GF-D8 (cell line): ENCODE measurements around the gene ABCC1.
"Not testable (repeated sequence)": the region's sequence is repeated elsewhere in the genome, so short reads cannot be mapped to it uniquely, and the experiment has no call there.

Experiments used
- DNase-seq: peaks from one replicate; lab custom pipeline; 2025; lab: John Stamatoyannopoulos, UW

ABCC1 gene

DNA sequence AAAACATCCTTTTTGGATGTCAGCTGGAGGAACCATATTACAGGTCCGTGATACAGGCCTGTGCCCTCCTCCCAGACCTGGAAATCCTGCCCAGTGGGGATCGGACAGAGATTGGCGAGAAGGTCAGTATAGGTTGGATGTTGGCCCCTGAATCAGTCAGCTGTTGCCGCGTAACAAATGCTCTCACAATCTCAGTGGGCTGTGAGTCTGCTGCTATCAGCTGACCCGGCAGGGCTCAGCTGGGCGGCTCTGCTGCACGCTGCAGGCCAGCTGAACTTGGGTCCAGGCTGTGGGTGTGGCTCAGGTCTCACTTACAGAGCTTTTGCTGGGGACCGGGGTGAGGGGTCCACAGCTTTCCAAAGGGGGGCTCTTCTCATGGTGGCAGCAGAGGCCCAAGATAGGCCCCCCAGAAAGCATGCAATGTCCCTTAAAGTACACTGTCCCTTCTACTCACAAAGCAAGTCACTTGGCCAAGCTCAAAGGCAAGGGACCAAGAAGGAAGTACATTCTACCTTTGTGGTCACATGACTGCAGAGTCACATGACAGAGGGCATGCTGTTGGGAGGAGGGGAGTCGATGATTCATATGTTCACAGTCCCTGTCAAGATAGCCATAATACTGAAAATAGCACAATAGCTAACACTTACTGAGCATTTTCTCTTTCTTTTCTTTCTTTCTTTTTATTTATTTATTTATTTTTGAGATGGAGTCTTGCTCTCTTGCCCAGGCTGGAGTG is 134.2 kb downstream of the ABCC1 start:
- DNase-seq = no peak

DNA sequence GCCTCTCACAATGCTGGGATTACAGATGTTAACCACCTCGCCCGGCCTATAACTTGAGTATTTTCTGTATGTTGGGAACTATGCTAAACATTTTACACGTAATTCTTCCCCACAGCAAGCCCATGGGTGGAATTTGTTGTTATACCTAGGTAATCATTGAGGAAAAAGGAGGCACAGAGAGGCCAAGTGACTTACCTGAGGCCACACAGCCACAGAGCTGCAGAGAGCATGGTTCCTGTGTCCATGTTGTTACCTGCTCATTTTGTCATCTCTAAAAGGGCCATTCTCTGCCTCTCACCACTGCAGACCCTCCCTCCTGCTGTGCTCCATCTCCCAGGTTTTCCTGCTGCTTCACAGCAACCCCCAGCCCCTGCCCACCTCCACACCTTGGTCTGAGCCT is 135.5 kb downstream of the ABCC1 start:
- DNase-seq = no peak

DNA sequence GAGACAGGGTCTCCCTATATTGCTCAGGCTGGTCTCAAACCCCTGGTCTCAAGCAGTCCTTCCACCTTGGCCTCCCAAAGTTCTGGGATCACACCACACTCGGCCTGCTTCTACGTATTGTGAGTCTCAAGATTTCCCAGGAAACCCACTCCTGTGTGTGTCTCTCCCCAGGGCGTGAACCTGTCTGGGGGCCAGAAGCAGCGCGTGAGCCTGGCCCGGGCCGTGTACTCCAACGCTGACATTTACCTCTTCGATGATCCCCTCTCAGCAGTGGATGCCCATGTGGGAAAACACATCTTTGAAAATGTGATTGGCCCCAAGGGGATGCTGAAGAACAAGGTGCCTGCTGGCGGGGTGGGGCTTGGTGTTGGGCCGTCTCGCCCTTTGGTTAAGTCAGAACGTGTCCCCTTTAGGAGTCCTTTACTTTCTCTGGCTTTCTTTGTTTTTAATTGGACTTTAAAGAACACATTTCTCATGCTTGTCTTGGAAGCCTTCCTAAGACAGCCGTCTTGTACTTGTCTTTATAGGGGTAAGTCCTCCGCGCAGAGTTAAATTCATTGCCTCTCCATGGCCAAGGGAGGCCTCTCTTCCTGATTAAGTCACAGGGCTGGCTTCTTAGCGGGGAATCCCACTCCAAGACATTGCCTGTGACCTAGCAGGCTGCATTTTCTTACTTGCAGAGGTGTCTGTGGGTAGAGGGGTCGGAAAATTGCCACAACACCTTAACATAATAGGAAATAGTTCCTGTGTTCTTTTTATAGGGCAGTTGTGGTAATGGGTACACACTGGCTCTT is 137.4 kb downstream of the ABCC1 start:
- DNase-seq = no peak

DNA sequence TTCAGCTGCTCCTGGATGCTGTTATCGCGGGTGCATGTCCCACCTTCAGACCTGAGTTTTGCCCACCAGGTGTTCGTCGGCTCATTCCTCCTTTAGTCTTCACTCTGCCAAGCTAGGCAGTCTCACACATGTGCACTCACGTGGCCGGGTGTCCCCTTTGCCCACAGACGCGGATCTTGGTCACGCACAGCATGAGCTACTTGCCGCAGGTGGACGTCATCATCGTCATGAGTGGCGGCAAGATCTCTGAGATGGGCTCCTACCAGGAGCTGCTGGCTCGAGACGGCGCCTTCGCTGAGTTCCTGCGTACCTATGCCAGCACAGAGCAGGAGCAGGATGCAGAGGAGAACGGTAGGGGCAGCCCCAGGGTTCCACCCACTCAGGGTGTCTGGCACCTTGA is 140.8 kb downstream of the ABCC1 start:
- no peak for DNase-seq

DNA sequence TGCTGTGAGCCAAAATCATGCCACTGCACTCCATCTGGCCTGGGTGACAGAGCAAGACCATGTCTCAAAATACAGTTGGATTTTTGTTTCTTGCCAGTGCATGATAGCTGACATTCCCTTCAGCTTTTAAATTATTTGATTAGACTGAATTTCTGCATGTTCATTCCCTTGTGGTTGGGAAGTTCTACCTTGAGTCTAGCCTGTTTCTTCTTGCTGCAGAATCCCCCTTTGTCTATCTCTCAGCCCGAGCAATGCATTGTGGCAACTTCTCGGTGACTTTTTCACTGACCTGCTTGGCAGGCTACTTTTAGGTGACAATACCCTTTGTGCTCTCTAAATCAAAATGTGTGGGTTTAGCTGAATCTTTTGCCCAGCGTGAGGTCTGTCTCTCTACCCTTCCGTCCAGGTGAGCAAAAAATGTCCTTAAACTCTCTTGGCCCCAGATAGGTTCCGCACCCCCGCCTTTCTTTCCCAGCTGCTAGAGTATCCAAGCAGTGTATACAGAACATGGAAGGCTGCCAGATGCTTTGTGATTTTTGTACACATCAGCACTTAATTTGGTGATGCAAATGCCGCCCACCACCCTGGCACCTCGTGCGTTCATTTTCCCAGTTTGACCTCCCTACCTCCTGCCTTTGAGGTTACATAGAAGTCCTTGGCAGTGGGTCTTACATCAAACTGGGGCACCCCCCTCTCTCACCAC is 143.7 kb downstream of the ABCC1 start:
- no peak for DNase-seq

DNA sequence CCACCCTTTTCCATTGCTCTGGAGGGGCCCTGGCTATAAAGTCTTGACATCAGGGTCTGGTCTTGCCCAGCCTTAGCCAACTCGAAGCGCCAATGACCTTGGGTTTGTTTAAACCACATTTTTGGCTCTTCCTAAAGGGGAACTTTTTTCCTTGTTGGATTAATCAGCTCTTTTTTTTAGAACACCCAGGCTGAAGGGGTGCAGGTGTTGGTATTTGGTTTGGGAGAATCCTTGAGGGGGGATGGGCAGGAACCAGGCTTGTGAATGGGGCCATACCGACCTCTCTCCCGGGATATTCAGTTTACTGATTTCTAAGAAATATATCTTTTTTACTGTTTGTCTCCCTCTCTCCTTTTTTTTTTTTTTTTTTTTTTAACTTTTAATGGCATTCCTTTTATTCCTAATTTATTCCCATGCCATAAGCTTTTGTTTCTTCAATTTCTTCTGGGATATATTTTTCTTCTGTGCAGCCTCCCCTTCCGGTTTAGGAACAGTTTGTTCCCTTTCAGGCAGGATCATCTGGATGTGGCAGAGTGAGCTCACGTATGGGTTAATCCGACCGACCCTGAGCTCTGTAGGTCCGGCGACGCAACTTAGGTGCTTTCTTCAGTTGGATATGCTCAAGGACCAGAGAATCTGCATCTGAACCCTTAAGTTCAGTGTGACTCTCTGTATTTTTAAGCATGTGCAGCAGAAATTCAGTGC is 144.4 kb downstream of the ABCC1 start:
- no peak for DNase-seq

DNA sequence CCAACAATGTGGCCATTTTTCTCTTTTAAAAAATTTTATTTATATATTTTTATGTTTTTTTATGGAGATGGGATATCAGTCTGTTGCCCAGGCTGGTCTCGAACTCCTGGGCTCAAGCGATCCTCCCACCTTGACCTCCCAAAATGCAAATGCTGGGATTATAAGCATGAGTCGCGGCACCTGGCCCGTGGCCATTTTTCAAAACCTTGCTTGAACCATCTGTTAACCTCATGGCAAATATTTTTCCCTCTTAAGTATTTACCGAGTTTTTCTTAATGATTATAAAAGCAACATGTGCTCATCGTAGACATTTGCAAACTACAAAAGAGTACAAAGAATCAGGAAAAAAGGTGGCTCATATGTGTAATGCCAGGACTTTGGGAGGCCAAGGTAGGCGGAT is 146.2 kb downstream of the ABCC1 start:
- no peak for DNase-seq

DNA sequence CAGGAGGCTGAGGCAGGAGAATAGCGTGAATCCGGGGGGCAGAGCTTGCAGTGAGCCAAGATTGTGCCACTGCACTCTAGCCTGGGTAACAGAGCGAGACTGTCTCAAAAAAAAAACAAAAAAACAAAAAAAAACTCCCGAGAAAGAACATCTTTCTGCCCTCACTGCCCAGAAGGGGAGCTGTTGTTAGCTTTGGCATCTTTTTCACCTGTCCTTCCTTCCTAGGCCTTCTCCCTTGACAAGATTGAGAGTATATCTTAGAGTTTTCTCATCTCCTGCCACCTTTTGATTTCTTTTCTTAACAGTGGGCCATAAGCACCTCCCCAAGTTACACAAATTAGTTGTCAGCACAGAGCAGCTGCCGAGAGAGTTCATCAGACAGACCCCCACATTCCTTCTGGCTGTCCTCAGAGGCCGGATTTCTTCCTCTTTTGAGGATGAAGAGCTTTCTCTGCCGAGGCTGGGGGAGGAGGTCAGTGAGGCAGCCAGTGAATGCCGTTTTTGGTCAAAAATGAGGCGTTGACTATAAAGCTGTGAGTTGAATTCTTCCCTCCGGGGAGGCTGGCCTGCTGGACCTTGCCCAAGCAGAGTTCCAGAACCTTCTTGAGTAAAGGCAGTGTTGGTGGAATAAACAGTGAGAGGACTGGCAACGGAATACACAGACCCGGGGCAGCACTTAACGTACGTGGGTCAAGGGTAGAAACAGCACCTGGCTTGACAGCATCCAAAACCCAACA is 146.9 kb downstream of the ABCC1 start:
- no peak for DNase-seq

DNA sequence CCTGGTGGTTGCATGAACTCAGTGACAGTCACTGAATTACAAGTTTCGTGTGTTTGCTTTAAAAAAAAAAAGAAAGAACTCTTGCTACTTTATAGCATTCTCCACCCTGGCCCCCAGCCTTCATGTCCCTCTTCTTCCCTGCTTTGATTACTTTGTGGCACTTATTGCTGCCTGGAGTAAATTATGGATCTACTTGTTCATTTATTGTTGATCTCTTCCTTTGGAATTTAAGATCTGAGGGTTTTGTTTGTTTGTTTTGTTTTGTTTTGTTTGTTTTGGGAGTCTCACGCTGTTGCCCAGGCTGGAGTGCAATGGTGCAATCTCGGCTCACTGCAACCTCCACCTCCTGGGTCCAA is 147.4 kb downstream of the ABCC1 start:
- DNase-seq = no peak

DNA sequence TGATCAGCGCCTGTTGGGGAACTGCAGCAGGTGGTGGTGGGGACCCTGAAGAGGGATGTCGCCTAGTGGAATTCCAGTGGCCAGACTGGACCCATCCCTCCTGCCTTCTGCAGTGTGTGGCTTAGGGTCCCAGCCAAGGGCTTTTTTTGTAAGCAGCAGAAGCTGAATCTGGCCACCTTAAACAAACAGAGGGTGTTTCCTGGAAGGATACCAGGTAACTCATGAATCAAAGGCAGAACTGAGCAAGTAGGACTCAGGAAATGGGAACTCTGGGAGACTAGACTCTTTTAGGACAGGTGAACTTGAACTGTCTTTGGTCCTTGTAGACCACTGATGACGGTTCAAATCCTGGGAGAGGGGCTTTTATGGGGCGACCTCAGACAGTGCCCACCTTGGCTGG is 149.9 kb downstream of the ABCC1 start:
- DNase-seq = no peak

DNA sequence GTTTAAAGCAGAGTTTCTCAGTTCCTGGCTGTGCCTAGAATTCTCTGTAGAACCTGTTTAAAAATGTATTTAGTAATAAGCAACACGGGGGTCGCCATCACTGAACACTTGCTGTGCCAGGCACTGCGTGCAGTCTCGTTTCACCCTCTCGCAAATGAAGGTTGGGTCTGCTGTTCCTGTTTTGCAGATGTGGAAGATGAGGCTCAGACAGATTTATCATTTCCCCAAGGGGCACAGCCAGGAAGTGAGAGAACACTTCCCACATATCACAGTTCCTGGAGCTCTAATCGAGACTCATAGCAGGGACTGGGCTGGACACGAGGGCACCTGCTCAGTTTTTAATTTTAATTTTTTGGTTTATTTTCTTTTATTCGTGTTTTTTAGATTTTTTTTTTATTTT is 151.2 kb downstream of the ABCC1 start:
- no peak for DNase-seq

DNA sequence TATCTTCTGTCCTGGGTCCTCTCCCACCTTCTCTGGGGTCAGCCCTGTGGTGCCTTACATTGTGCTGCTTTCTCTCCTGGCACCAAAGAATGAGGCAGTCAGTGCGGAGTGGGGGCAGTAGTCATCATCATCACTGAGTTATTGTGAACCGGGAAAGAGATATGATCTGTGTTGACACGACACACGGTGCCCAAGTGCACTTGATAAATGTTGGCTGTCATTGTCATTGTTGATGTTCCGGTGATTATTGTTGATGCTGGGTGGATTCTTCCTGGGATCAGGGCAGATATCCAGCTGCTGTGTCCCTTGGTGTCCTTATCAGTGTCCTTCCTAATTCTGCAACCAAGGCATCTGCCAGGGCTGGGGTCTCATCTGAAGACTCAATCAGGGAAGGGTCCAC is 152.2 kb downstream of the ABCC1 start:
- DNase-seq = no peak

DNA sequence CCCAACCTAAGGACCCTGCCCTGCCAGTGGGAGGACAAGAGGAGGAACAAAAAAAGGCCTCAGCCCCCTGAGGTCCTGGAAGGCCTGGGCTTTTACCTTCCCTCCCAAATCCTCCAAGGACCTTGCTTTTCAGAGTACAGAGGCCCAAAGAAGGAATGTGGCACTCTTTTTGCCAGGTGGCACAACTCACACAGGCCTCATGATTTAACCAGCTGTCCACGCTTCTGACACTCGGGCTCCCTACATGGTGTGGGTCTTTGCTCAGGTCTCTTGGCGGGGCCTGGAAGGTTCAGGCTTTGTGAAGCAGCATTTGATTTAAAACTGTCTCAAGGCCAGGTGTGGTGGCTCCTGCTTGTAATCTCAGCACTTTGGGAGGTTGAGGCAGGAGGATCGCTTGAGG is 153.3 kb downstream of the ABCC1 start:
- DNase-seq = no peak

DNA sequence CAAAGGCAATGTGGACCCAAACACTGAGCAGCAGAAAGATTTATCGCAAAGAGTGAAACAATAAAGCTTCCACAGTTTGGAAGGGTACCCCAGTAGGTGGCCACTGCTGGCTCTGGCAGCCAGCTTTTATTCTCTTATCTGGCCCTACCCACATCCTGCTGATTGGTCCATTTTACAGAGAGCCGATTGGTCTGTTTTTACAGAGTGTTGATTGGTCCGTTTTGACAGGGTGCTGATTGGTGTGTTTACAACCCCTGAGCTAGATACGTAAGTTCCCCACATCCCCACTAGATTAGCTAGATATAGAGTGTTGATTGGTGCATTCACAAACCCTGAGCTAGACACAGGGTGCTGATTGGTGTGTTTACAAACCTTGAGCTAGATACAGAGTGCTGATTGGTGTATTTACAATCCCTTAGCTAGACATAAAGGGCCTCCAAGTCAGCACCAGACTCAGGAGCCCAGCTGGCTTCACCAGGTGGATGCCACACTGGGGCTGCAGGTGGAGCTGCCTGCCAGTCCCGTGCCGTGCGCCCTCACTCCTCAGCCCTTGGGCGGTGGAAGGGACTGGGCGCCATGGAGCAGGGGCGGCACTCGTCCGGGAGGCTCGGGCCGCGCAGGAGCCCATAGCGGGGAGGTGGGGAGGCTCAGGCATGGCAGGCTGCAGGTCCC is 154.9 kb downstream of the ABCC1 start:
- DNase-seq = not testable (repeated sequence)

DNA sequence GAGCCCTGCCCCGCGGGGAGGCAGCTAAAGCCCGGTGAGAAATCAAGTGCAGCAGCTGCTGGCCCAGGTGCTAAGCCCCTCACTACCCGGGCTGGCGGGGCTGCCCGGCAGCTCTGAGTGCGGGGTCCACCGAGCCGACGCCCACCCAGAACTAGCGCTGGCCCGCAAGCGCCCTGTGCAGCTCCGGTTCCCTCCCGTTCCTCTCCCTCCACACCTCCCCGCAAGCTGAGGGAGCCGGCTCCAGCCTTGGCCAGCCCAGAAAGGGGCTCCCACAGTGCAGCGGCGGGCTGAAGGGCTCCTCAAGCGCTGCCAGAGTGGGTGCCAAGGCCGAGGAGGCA is 155.4 kb downstream of the ABCC1 start:
- not testable (repeated sequence) for DNase-seq

DNA sequence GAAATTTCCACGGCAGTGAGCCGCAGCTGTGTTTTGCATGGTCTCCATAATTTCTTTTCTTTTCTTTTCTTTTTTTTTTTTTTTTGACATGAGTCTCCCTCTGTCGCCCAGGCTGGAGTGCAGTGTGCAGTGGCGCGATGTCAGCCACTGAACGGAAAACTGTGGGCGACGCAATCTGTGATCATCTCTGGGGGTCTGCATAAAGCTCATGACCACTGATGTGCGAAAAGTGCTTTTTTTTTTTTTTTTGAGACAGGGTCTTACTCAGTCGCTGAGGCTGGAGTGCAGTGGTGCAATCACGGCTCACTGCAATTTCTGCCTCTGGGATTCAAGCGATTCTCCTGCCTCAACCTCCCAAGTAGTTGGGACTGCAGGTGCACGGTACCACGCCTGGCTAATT is 156.2 kb downstream of the ABCC1 start:
- DNase-seq = no peak

DNA sequence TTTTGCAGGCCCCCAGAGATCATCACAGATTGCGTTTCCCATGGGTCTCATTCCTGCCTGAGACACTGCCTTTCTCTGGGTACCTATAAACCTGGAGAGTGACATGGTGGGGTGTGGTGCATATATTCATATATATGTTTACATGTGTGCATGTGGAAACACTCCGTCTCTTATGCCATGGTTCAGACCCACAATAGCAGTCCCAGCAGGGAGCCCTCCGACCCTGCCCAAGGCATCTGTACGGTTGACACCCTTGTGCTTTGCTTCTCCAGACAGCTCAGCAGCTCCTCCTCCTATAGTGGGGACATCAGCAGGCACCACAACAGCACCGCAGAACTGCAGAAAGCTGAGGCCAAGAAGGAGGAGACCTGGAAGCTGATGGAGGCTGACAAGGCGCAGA is 157.1 kb downstream of the ABCC1 start:
- no peak for DNase-seq

DNA sequence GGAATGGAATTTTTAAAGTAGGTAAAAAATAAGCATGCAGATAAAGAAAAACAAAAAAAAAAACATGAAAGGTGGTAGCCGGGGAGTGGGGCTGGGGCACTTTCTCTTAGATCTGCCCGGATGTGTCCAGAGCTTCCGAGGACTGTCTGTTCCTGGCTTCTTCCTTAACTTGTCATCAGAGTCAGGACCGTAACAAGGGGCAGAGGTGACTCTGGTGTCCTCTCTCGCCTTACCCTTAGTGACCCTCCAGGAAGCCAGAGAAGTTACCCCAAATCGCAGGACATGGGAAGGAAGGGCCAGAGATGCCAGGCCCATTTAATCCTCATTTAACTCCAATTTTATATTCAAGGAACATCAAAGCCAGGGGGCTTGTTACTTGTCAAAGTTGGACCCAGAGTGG is 158.4 kb downstream of the ABCC1 start:
- DNase-seq = no peak

DNA sequence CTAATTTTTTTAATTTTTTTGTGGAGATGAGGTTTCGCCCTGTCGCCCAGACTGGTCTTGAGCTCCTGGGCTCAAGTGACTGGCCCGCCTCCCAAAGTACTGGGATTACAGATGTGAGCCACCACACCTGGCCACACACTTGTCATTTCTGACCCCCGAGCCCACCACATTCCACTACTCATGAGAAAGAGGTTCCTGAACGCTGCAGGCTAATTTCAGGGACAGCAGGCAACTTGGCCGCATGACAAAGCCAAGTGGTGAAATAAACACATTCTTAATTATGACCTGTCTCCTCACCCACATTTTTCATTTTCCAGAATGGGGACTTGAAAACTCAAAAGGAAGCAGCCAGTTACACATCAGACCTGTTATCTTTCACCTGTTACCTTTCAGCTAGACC is 159.3 kb downstream of the ABCC1 start:
- DNase-seq = no peak

DNA sequence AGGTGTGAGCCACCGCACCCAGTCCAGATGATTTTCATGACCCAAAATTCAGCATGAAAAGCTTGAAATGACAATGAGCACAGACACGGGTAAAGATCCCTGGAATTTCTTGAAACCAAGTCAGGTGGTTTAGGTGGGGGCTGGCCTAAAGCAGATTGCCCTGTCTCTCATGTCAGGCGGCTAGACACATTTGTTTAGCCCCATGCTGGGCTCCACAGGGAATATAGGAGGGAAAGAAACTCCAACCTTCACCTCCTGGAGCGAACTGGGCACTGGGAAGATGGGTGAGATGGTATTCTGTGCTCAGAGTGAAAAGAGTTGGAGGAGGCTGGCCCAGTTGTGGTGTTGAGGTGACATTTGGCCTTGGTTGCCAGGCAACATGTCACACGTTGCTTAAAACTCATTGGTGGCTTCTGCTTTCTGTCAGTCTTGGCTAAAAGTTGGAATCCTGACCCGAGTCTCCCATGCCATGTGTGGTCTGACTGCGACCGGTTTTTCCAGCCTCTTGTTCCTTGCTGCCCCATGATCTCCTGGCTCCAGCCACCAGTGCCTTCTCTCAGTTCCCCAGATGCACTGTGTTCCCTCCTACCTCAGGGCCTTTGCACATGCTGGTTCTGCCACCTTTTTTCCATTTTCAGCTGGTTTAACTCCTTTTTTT is 160.2 kb downstream of the ABCC1 start:
- DNase-seq = no peak

DNA sequence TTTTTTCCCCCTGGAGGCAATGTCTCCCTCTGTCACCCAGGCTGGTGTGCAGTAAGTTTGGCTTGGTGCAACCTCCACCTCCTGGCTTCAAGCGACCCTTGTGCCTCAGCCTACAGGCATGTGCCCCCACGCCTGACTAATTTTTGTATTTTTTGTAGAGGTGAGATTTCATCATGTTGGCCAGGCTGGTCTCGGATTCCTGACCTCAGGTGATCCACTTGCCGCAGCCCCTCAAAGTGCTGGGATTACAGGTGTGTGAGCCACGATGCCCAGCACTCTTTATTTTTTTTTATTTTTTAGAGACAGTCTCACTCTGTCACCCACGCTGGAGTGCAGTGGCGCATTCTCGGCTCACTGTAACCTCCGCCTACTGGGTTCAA is 160.7 kb downstream of the ABCC1 start:
- DNase-seq = no peak
